ENCODE data around the gene ANXA8.

DNA sequence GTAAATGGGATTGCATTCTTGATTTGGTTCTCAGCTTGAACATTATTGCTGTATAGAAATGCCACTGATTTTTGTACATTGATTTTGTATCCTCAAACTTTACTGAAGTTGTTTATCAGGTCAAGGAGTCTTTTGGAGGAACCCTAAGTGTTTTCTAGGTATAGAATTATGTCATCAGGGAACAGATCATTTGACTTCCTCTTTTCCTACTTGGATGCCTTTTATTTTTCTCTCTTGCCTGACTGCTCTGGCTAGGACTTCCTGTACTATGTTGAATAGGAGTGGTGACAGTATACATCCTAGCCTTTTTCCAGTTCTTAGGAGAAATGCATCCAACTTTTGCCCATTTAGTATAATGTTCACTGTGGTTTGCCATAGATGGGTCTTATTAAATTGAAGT lies 48.8 kb downstream of the ANXA8 start:
- TF ChIP-seq, protein P1, sequence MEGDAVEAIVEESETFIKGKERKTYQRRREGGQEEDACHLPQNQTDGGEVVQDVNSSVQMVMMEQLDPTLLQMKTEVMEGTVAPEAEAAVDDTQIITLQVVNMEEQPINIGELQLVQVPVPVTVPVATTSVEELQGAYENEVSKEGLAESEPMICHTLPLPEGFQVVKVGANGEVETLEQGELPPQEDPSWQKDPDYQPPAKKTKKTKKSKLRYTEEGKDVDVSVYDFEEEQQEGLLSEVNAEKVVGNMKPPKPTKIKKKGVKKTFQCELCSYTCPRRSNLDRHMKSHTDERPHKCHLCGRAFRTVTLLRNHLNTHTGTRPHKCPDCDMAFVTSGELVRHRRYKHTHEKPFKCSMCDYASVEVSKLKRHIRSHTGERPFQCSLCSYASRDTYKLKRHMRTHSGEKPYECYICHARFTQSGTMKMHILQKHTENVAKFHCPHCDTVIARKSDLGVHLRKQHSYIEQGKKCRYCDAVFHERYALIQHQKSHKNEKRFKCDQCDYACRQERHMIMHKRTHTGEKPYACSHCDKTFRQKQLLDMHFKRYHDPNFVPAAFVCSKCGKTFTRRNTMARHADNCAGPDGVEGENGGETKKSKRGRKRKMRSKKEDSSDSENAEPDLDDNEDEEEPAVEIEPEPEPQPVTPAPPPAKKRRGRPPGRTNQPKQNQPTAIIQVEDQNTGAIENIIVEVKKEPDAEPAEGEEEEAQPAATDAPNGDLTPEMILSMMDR (IDR thresholded peaks at IDR 0.05) = no peak
- no peak for TF ChIP-seq POLR2A (IDR thresholded peaks at IDR 0.05)
- no peak for TF ChIP-seq EP300 (IDR thresholded peaks at IDR 0.05)
- no peak for TF ChIP-seq POLR2AphosphoS5 (IDR thresholded peaks at IDR 0.05)

All from suprapubic skin (tissue), 4 donors.